Left ventricle myocardium inferior (tissue), 1 donor: ENCODE data around the gene USP24. TPM values are rescaled to one million over a fixed set of nuclear protein-coding genes. Genes with fewer than 3 reads are reported as not detected.

Experiments
- DNase-seq: peaks from one replicate; pipeline ENCODE4 v3.0.0-alpha.2; 2020
- H3K27ac ChIP-seq: fragments of 200-600 bp; replicated peaks from 2 replicates; pipeline ENCODE4 v1.8.0; 2021
- H3K27me3 ChIP-seq: fragments of 200-600 bp; 2 replicates; pipeline ENCODE4 v1.8.0; 2021; ENCODE audit warnings: low read depth
- H3K36me3 ChIP-seq: fragments of 200-600 bp; 2 replicates; pipeline ENCODE4 v1.8.0; 2021
- H3K4me1 ChIP-seq: fragments of 200-600 bp; 2 replicates; pipeline ENCODE4 v1.8.0; 2021
- H3K4me3 ChIP-seq: fragments of 200-600 bp; 2 replicates; pipeline ENCODE4 v1.8.0; 2021; ENCODE audit warnings: mild to moderate bottlenecking, moderate library complexity
- H3K9me3 ChIP-seq: fragments of 200-600 bp; replicated peaks from 2 replicates; pipeline ENCODE4 v1.8.0; 2021
- intact Hi-C: fragments of 100-400 bp; cut with micrococcal nuclease; formaldehyde crosslinking; loops from one replicate; pipeline ENCODE4 v1.11.0; 2022
- total RNA-seq: library from RNA; stranded (reverse); fragmentation: NEBNext Ultra II Directional; extraction: Animal tissue kit (Norgen Biotek cat#: 25700); gene quantifications from one replicate; pipeline ENCODE4 v1.2.1, GENCODE V29; 2021
- TF ChIP-seq, protein P1 (sequence below): fragments of 200-600 bp; IDR thresholded peaks from 2 replicates; pipeline ENCODE4 v1.8.0; 2021; ENCODE audit warnings: antibody characterized with exemption, mild to moderate bottlenecking, borderline replicate concordance
- donor health status: DM: no; HTN: yes; CAD: no; lungs with severe emphysema.

Gene USP24
- total RNA-seq, 1 donor from 2014 or later = 39.5 TPM

DNA sequence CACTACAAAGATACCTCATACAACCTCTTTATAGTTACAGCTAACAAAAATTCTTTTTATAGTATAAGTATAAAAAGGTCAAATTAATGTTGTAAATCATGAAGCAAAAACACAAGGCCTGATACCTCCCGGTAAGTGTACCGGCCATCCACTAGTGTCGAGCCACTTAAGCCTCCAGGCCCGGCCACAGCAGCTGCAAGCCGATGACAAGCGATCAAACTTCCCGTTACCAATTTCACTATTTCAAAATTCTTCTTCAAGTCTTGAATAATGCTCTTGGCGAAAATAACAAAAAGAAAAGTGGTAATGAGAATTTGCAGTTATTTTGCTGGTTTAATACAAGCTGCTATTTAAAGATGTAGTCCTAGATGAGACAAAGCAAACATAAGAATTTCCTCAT, 67.6 kb downstream of the USP24 start:
- intact Hi-C loops = no loop called here
- peaks cover 81% of the 10 kb centered on the region for H3K36me3 ChIP-seq
- no peaks in the 10 kb centered on the region for H3K9me3 ChIP-seq
- no peak overlapping the region for H3K4me3 ChIP-seq
- no peaks in the 10 kb centered on the region for H3K4me1 ChIP-seq
- H3K27me3 ChIP-seq = no peaks in the 10 kb centered on the region
- TF ChIP-seq, protein P1, sequence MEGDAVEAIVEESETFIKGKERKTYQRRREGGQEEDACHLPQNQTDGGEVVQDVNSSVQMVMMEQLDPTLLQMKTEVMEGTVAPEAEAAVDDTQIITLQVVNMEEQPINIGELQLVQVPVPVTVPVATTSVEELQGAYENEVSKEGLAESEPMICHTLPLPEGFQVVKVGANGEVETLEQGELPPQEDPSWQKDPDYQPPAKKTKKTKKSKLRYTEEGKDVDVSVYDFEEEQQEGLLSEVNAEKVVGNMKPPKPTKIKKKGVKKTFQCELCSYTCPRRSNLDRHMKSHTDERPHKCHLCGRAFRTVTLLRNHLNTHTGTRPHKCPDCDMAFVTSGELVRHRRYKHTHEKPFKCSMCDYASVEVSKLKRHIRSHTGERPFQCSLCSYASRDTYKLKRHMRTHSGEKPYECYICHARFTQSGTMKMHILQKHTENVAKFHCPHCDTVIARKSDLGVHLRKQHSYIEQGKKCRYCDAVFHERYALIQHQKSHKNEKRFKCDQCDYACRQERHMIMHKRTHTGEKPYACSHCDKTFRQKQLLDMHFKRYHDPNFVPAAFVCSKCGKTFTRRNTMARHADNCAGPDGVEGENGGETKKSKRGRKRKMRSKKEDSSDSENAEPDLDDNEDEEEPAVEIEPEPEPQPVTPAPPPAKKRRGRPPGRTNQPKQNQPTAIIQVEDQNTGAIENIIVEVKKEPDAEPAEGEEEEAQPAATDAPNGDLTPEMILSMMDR = no peak
- no peak overlapping the region for H3K27ac ChIP-seq
- no peak for DNase-seq

- no peak overlapping the region for H3K27ac ChIP-seq
- H3K36me3 ChIP-seq = peaks cover 86% of the 10 kb centered on the region
- no peaks in the 10 kb centered on the region for H3K4me1 ChIP-seq
- intact Hi-C loops = no loop called here
- H3K27me3 ChIP-seq = no peaks in the 10 kb centered on the region
- no peaks in the 10 kb centered on the region for H3K9me3 ChIP-seq
- TF ChIP-seq, protein P1 = no peak
- DNase-seq = no peak
- no peak overlapping the region for H3K4me3 ChIP-seq
Observed at GRCh38 chr1:55146781-55147180, 68.4 kb downstream of the USP24 start.

GRCh38 chr1:55144886-55145285, 70.3 kb downstream of the USP24 start:
- TF ChIP-seq, protein P1 = no peak
- no peak overlapping the region for H3K4me3 ChIP-seq
- no peaks in the 10 kb centered on the region for H3K9me3 ChIP-seq
- intact Hi-C loops = loop anchor here (5.0 kb wide), 1 partner anchor 132 kb away; no protein-coding TSS in a partner anchor
- peaks cover 5% of the 10 kb centered on the region for H3K4me1 ChIP-seq
- DNase-seq = no peak
- H3K36me3 ChIP-seq = peaks cover 89% of the 10 kb centered on the region
- no peaks in the 10 kb centered on the region for H3K27me3 ChIP-seq
- no peak overlapping the region for H3K27ac ChIP-seq

DNA sequence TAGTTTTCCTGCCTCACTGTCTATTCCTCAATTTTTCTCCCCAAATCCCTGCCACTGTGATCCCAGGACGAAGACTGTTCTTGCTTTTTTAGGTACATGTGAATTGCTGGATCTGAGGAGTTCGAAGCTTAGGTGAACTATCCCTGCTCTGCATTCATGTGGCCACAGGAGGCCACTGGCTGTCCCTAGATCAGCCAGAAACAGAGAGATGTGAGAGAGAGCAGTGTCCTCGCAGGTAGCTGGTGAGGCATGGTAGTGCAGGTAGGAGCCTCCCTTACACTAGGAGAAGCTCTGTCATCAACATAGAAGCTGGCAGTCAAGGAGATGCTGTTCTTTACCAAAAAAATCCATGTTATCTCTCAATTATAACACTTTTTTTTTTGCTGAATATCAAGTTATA, 71.5 kb downstream of the USP24 start:
- TF ChIP-seq, protein P1 = peak; percentile 15

GRCh38 chr1:55141295-55141893, 73.8 kb downstream of the USP24 start:
- Histone ChIP-seq H3K27me3 (no peaks in the 10 kb centered on the region), H3K4me1 (peaks cover 5% of the 10 kb centered on the region), H3K36me3 (peaks cover 91% of the 10 kb centered on the region), H3K9me3 (no peaks in the 10 kb centered on the region), H3K27ac (no peak overlapping the region), H3K4me3 (no peak overlapping the region)
- DNase-seq = no peak
- TF ChIP-seq, protein P1 = no peak
- intact Hi-C loops = loop anchor here (5.0 kb wide), 1 partner anchor 136 kb away; no protein-coding TSS in a partner anchor

More for the DNA sequence above, 71.5 kb downstream of the USP24 start:
- no peak for DNase-seq
- peaks cover 90% of the 10 kb centered on the region for H3K36me3 ChIP-seq
- no peak overlapping the region for H3K27ac ChIP-seq
- no peaks in the 10 kb centered on the region for H3K9me3 ChIP-seq
- H3K4me3 ChIP-seq = no peak overlapping the region
- H3K27me3 ChIP-seq = no peaks in the 10 kb centered on the region
- H3K4me1 ChIP-seq = peaks cover 5% of the 10 kb centered on the region
- intact Hi-C loops = loop anchor here (5.0 kb wide), 1 partner anchor 134 kb away; no protein-coding TSS in a partner anchor
